IPS DF 19.7 (cell line): ENCODE results near the gene COX10.
"Not testable (repeated sequence)": the region's sequence is repeated elsewhere in the genome, so short reads cannot be mapped to it uniquely, and the experiment has no call there.

Experiments
- DNase-seq: peaks from one replicate; pipeline ENCODE4 v3.0.0-alpha.2; 2013; ENCODE audit warnings: low read depth, low spot score

The COX10 gene

GRCh38 chr17:14069251-14070021 is at the start of gene COX10:
TSS of gene COX10 (plus strand) at chr17:14069504. CDS start at chr17:14069606, 102 bp downstream.
- DNase-seq = peak; percentile 60

- not testable (repeated sequence) for DNase-seq
These were observed 47.5 kb upstream of the COX10 start for GRCh38 chr17:14021651-14022294.

GRCh38 chr17:14029755-14030154 is 39.5 kb upstream of the COX10 start:
- not testable (repeated sequence) for DNase-seq

GRCh38 chr17:14032234-14032633 is 37.1 kb upstream of the COX10 start:
- no peak for DNase-seq

- DNase-seq = no peak
These were observed 36.1 kb upstream of the COX10 start for GRCh38 chr17:14033166-14033565.

- DNase-seq = no peak
These were observed 31.9 kb upstream of the COX10 start for GRCh38 chr17:14037453-14037852.

- no peak for DNase-seq
These were observed 31.1 kb upstream of the COX10 start for GRCh38 chr17:14038206-14038605.

GRCh38 chr17:14042411-14042810 is 26.9 kb upstream of the COX10 start:
- DNase-seq = no peak

GRCh38 chr17:14044702-14045101 is 24.6 kb upstream of the COX10 start:
- no peak for DNase-seq

GRCh38 chr17:14046978-14047377 is 22.3 kb upstream of the COX10 start:
- DNase-seq = no peak

- no peak for DNase-seq
These were observed 21.7 kb upstream of the COX10 start for GRCh38 chr17:14047591-14047990.

- no peak for DNase-seq
These were observed 21.1 kb upstream of the COX10 start for GRCh38 chr17:14048169-14048568.

- DNase-seq = no peak
These were observed 18.7 kb upstream of the COX10 start for GRCh38 chr17:14050616-14051015.

GRCh38 chr17:14051692-14052091 is 17.6 kb upstream of the COX10 start:
- DNase-seq = no peak

- DNase-seq = no peak
These were observed 16.3 kb upstream of the COX10 start for GRCh38 chr17:14052886-14053615.

- no peak for DNase-seq
These were observed 11.7 kb upstream of the COX10 start for GRCh38 chr17:14057591-14057990.

GRCh38 chr17:14058051-14058450 is 11.3 kb upstream of the COX10 start:
- no peak for DNase-seq

GRCh38 chr17:14060706-14061105 is 8.6 kb upstream of the COX10 start:
- no peak for DNase-seq

- DNase-seq = no peak
These were observed 7.4 kb upstream of the COX10 start for GRCh38 chr17:14061666-14062560.

- DNase-seq = no peak
These were observed 2.0 kb upstream of the COX10 start for GRCh38 chr17:14067347-14067746.

- no peak for DNase-seq
These were observed 608 bp upstream of the COX10 start for GRCh38 chr17:14068542-14069250.
